OCI-LY1 (cell line): ENCODE data around the gene RAD54L.

ENCODE experiments used
- EZH2 ChIP-seq: fragments of 200-600 bp; sonication (generic), shearing (Covaris generic); IDR thresholded peaks from 2 replicates; pipeline ENCODE4 v1.8.0; 2017; ENCODE audit warnings: borderline replicate concordance, mixed run types, mild to moderate bottlenecking, antibody characterized with exemption, low read length, moderate library complexity, mixed read lengths
- TF ChIP-seq, protein P1 (sequence below): fragments of 200-600 bp; sonication (generic), shearing (Covaris generic); IDR thresholded peaks from 2 replicates; pipeline ENCODE4 v1.5.1; 2017; ENCODE audit warnings: mild to moderate bottlenecking, antibody characterized with exemption, low read length, moderate library complexity, mixed read lengths

DNA sequence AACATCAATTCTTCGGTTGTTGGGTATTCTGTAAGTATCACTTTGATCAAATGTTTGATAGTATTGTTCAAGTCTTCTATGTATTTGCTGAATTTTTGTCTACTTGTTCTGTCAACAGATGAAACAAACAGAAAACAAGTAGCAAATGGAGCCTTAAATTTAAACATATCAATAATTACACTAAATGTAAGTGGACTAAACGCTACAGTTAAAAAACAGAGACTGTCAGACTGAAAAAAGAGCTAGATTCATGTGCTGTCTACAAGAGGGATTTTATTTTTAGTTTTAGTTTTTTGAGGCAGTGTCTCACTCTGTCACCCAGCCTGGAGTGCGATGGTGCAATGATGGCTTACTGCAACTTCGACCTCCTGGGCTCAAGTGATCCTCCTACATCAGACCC is 10.7 kb upstream of the RAD54L start:
- TF ChIP-seq, protein P1, sequence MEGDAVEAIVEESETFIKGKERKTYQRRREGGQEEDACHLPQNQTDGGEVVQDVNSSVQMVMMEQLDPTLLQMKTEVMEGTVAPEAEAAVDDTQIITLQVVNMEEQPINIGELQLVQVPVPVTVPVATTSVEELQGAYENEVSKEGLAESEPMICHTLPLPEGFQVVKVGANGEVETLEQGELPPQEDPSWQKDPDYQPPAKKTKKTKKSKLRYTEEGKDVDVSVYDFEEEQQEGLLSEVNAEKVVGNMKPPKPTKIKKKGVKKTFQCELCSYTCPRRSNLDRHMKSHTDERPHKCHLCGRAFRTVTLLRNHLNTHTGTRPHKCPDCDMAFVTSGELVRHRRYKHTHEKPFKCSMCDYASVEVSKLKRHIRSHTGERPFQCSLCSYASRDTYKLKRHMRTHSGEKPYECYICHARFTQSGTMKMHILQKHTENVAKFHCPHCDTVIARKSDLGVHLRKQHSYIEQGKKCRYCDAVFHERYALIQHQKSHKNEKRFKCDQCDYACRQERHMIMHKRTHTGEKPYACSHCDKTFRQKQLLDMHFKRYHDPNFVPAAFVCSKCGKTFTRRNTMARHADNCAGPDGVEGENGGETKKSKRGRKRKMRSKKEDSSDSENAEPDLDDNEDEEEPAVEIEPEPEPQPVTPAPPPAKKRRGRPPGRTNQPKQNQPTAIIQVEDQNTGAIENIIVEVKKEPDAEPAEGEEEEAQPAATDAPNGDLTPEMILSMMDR, result no peak
- no peak for TF ChIP-seq EZH2
